K562 (cell line): ENCODE data around the gene KLC1. TPM values are rescaled to one million over a fixed set of nuclear protein-coding genes. Genes with fewer than 3 reads are reported as not detected.

Experiments
- ATAC-seq: fragments of 200-7000 bp; cut with Tn5 transposase; 3 replicates; pipeline ENCODE4 v1.9.1; 2020; ENCODE audit warnings: moderate library complexity
- BruUV-seq: library from RNA; stranded (reverse); fragments of 400-500 nt; replicated peaks from 2 replicates; lab custom pipeline; 2021; lab: Mats Ljungman, UMichigan
- CTCF ChIA-PET: fragments of 300-600 bp; formaldehyde crosslinking; extraction: SDS; loops from one replicate; lab custom pipeline; 2021; ENCODE audit warnings: low intra/inter-chr PET ratio; lab: Yijun Ruan, JAX
- POLR2A ChIA-PET: fragments of 300-600, 350-650 bp; sonication (Branson Sonifier 250); formaldehyde crosslinking; extraction: SDS; loops from one replicate; lab custom pipeline; 2021; ENCODE audit warnings: antibody characterized with exemption, inconsistent platforms; lab: Yijun Ruan, JAX
- DNase-seq, 4 experiments: peaks; one replicate each; pipeline versions ENCODE4 v3.0.0 to v3.0.0-alpha.2; 2011 to 2018; ENCODE audit warnings: low spot score in 3 of 4, mixed read lengths in 3 of 4; ENCODE audit errors: extremely low read depth in 1 of 4
- FAIRE-seq: peaks from 2 replicates; lab custom pipeline; 2011; peaks lifted over from hg19 to GRCh38; lab: Jason Lieb, UNC
- H2AFZ ChIP-seq: 2 replicates; pipeline ENCODE4 v1.6.0; 2011; ENCODE audit warnings: low read depth, low read length, control low read depth, inconsistent platforms
- H3K27ac ChIP-seq: fragments of 200-600 bp; 3 replicates; pipeline ENCODE4 v1.8.0; 2011; ENCODE audit warnings: low read depth, mild to moderate bottlenecking, control low read depth, inconsistent platforms, low read length, moderate library complexity, mixed read lengths; ENCODE audit errors: extremely low read depth
- H3K27me3 ChIP-seq, 2 experiments: fragments of 300-600 bp in 1 of 2; 2 replicates in 1 of 2; 3 replicates in 1 of 2; pipeline versions ENCODE4 v1.6.0 to v1.8.0; 2011; ENCODE audit warnings: inconsistent platforms in 2 of 2, low read length in 2 of 2, mild to moderate bottlenecking in 1 of 2, mixed read lengths in 1 of 2, moderate library complexity in 1 of 2; ENCODE audit not compliant: control insufficient read depth in 2 of 2, insufficient read depth in 2 of 2
- H3K36me3 ChIP-seq: fragments of 300-600 bp; 3 replicates; pipeline ENCODE4 v1.8.0; 2011; ENCODE audit warnings: mild to moderate bottlenecking, low read length, inconsistent platforms; ENCODE audit not compliant: control insufficient read depth, insufficient read depth
- H3K4me1 ChIP-seq, 2 experiments: fragments of 200-600 bp in 1 of 2; replicated peaks in 1 of 2; 2 replicates in 1 of 2; 3 replicates in 1 of 2; pipeline versions ENCODE4 v1.5.1 to v1.8.0; 2011; ENCODE audit warnings: inconsistent platforms in 2 of 2, low read length in 2 of 2, mild to moderate bottlenecking in 1 of 2, mixed read lengths in 1 of 2, moderate library complexity in 1 of 2; ENCODE audit not compliant: control insufficient read depth in 2 of 2, insufficient read depth in 2 of 2
- H3K4me2 ChIP-seq: 2 replicates; pipeline ENCODE4 v1.6.1; 2011; ENCODE audit warnings: low read length, control low read depth, inconsistent platforms, mixed read lengths; ENCODE audit not compliant: insufficient read depth
- H3K4me3 ChIP-seq: fragments of 200-600 bp; sonication (generic), shearing (Covaris generic); 2 replicates; pipeline ENCODE4 v1.5.1; 2016; ENCODE audit warnings: control low read depth, inconsistent platforms
- H3K79me2 ChIP-seq: fragments of 200-600 bp; 3 replicates; pipeline ENCODE4 v1.8.0; 2011; ENCODE audit warnings: low read length, inconsistent platforms; ENCODE audit not compliant: control insufficient read depth, insufficient read depth
- H3K9ac ChIP-seq, 2 experiments: 2 replicates each; pipeline versions ENCODE4 v1.6.0 to v1.6.1; 2011; ENCODE audit warnings: low read depth in 2 of 2, low read length in 2 of 2, control low read depth in 1 of 2, inconsistent platforms in 1 of 2, mild to moderate bottlenecking in 1 of 2, mixed read lengths in 1 of 2; ENCODE audit not compliant: insufficient read depth in 1 of 2
- H3K9me1 ChIP-seq: one replicate; pipeline ENCODE4 v1.6.0; 2011; ENCODE audit warnings: inconsistent platforms, mild to moderate bottlenecking, low read length, moderate library complexity; ENCODE audit not compliant: control insufficient read depth, insufficient read depth
- H3K9me3 ChIP-seq: replicated peaks from 2 replicates; pipeline ENCODE4 v1.5.1; 2011; ENCODE audit warnings: low read depth, low read length, inconsistent platforms; ENCODE audit not compliant: control insufficient read depth, insufficient read depth
- H4K20me1 ChIP-seq: replicated peaks from 2 replicates; pipeline ENCODE4 v1.6.1; 2011; ENCODE audit warnings: low read length, inconsistent platforms, mixed read lengths; ENCODE audit not compliant: control insufficient read depth, insufficient read depth
- BDP1 ChIP-seq: IDR thresholded peaks from 3 replicates; pipeline ENCODE4 v1.6.1; 2011; ENCODE audit not compliant: insufficient read length, insufficient read depth
- CBX1 ChIP-seq: sonication (generic); IDR thresholded peaks from 2 replicates; pipeline ENCODE4 v1.6.1; 2016; ENCODE audit warnings: antibody characterized with exemption, low read depth, mild to moderate bottlenecking
- DPF2 ChIP-seq: fragments of 450-650 bp; IDR thresholded peaks from 2 replicates; pipeline ENCODE4 v1.6.1; 2016
- E2F4 ChIP-seq: sonication (generic); formaldehyde crosslinking; IDR thresholded peaks from 2 replicates; pipeline ENCODE4 v1.8.0; 2022; ENCODE audit warnings: mild to moderate bottlenecking, low read depth, missing genetic modification reagents
- E2F5 ChIP-seq: sonication (generic); formaldehyde crosslinking; IDR thresholded peaks from 2 replicates; pipeline ENCODE4 v1.8.0; 2022; ENCODE audit warnings: mild to moderate bottlenecking, missing genetic modification reagents
- EP300 ChIP-seq: IDR thresholded peaks from 2 replicates; pipeline ENCODE4 v1.6.1; 2012; ENCODE audit warnings: low read length, improper control_type of control experiment
- FOXA1 ChIP-seq: fragments of 450-650 bp; IDR thresholded peaks from 2 replicates; pipeline ENCODE4 v1.6.1; 2016; ENCODE audit warnings: mild to moderate bottlenecking, borderline replicate concordance
- GATAD2B ChIP-seq: fragments of 450-650 bp; IDR thresholded peaks from 2 replicates; pipeline ENCODE4 v1.6.1; 2017; ENCODE audit warnings: mild to moderate bottlenecking, borderline replicate concordance
- MECOM ChIP-seq: fragments of 250-450 bp; sonication (Bioruptor Pico); IDR thresholded peaks from 2 replicates; pipeline ENCODE4 v1.8.0; 2022; ENCODE audit warnings: inconsistent platforms
- MTA3 ChIP-seq: fragments of 450-650 bp; formaldehyde crosslinking; IDR thresholded peaks from 2 replicates; pipeline ENCODE4 v1.6.1; 2017; ENCODE audit warnings: mild to moderate bottlenecking, borderline replicate concordance
- MTF1 ChIP-seq: fragments of 250-450 bp; sonication (Bioruptor Pico); IDR thresholded peaks from 2 replicates; pipeline ENCODE4 v1.9.0; 2021; ENCODE audit warnings: moderate library complexity, mild to moderate bottlenecking, inconsistent platforms, borderline replicate concordance
- MYBL2 ChIP-seq, 2 experiments: fragments of 450-650 bp in 1 of 2; sonication (generic) in 1 of 2; formaldehyde crosslinking in 1 of 2; IDR thresholded peaks; 2 replicates each; pipeline versions ENCODE4 v1.6.1 to v1.8.1; 2017 to 2022; ENCODE audit warnings: borderline replicate concordance in 1 of 2, inconsistent platforms in 1 of 2, low read depth in 1 of 2, mild to moderate bottlenecking in 1 of 2, missing genetic modification reagents in 1 of 2, moderate library complexity in 1 of 2
- NR0B1 ChIP-seq: fragments of 450-650 bp; IDR thresholded peaks from one replicate; pipeline ENCODE4 v1.6.1; 2018; ENCODE audit warnings: mild to moderate bottlenecking, moderate library complexity; ENCODE audit not compliant: partially characterized antibody
- POLR2AphosphoS2 ChIP-seq: IDR thresholded peaks from 2 replicates; pipeline ENCODE4 v1.6.1; 2012; ENCODE audit warnings: low read length, improper control_type of control experiment
- SMARCB1 ChIP-seq: IDR thresholded peaks from 2 replicates; pipeline ENCODE4 v1.6.1; 2011; ENCODE audit warnings: improper control_type of control experiment, low read depth; ENCODE audit not compliant: insufficient read length
- TAF7 ChIP-seq: fragments of 450-650 bp; IDR thresholded peaks from 2 replicates; pipeline ENCODE4 v1.6.1; 2016; ENCODE audit warnings: missing genetic modification characterization, missing compliant biosample characterization
- TCF7 ChIP-seq: sonication (generic); IDR thresholded peaks from 2 replicates; pipeline ENCODE4 v1.6.1; 2016; ENCODE audit warnings: antibody characterized with exemption, borderline replicate concordance
- ZNF165 ChIP-seq: fragments of 250-450 bp; sonication (Bioruptor Pico); IDR thresholded peaks from 2 replicates; pipeline ENCODE4 v1.4.0; 2020; ENCODE audit warnings: borderline replicate concordance
- WGBS: fragments of 100-300 bp; shearing (Covaris generic); methylation state at CpG from one replicate; pipeline ENCODE4 v1.1.6; 2016; ENCODE audit warnings: low coverage, mixed read lengths; ENCODE audit not compliant: insufficient coverage; ENCODE audit errors: missing lambda C conversion rate; 5-methylcytosine and 5-hydroxymethylcytosine counted together
- in situ Hi-C: fragments of 300-500 bp; cut with MboI; formaldehyde crosslinking; loops from 4 replicates; pipeline ENCODE4 v1.15.0; 2018; ENCODE audit warnings: inconsistent platforms, mixed read lengths
- intact Hi-C: fragments of 100-400 bp; cut with micrococcal nuclease; formaldehyde crosslinking; loops from 2 replicates; pipeline ENCODE4 v1.14.2; 2022
- polyA plus RNA-seq, 8 experiments: library from polyadenylated mRNA; depleted of rRNA in 4 of 8; stranded (reverse) in 5 of 8; unstranded in 3 of 8; fragments of >200 nt; fragmentation: Nextera tagmentation in 2 of 8; fragmentation: Illumina TruSeq in 1 of 8; extraction: Ambion mirVana in 2 of 8; extraction: Trizol in 1 of 8; gene quantifications; 2 replicates each; pipeline versions ENCODE4 v1.2.1 to v1.2.3, GENCODE V29; 2011 to 2014; ENCODE audit warnings: inconsistent platforms in 1 of 8, missing spikeins in 1 of 8
- total RNA-seq, 7 experiments: library from RNA; depleted of rRNA in 6 of 7; stranded (reverse); fragments of >200 nt in 6 of 7; fragmentation: Illumina TruSeq in 2 of 7; extraction: Trizol in 2 of 7; gene quantifications; 2 replicates each; pipeline versions ENCODE4 v1.2.1 to v1.2.3, GENCODE V29; 2011 to 2021; ENCODE audit warnings: low replicate concordance in 1 of 7

KLC1 gene
- total and polyA plus RNA-seq, 9 of the 15 experiments (the other 6 are each of a cell fraction or from before 2014, with no cell fraction given): 4.9 to 134 (median 54.8) TPM

- no peak for TF ChIP-seq TAF7 (tag)
- TF ChIP-seq, all 486 proteins: peak for 0
These were observed 27.7 kb downstream of the KLC1 start (continued) for GRCh38 chr14:103656756-103657133.

GRCh38 chr14:103657471-103657870 lies 28.5 kb downstream of the KLC1 start:
- Histone ChIP-seq H3K27ac (no peak overlapping the region), H3K9ac (no peak overlapping the region), H3K9me1 (no peaks in the 10 kb centered on the region), H4K20me1 (no peaks in the 10 kb centered on the region), H3K36me3 (peaks cover 73% of the 10 kb centered on the region), H3K4me2 (no peak overlapping the region), H3K27me3 (no peaks in the 10 kb centered on the region), H2AFZ (no peak overlapping the region), H3K4me1 (no peaks in the 10 kb centered on the region), H3K79me2 (no peaks in the 10 kb centered on the region; the same call in 2 of the 3 replicates), H3K4me3 (no peak overlapping the region), H3K9me3 (no peaks in the 10 kb centered on the region)
- TF ChIP-seq MECOM (CRISPR knock-in tag): no peak
- no peak for TF ChIP-seq MTF1 (CRISPR knock-in tag)
- no peak for TF ChIP-seq E2F4
- no peak for TF ChIP-seq GATAD2B
- TF ChIP-seq NR0B1: no peak
- no peak for TF ChIP-seq CBX1
- TF ChIP-seq ZNF165 (CRISPR knock-in tag): no peak
- no peak for TF ChIP-seq POLR2AphosphoS2
- TF ChIP-seq TCF7: no peak
- no peak for TF ChIP-seq MYBL2 (IDR thresholded peaks at IDR 0.05; ENCODE audit: low read depth)
- TF ChIP-seq MYBL2 (CRISPR knock-in tag; IDR thresholded peaks at IDR 0.05; ENCODE audit: borderline replicate concordance): no peak
- TF ChIP-seq BDP1: no peak
- no peak for TF ChIP-seq EP300
- TF ChIP-seq FOXA1: no peak
- TF ChIP-seq SMARCB1: no peak
- no peak for TF ChIP-seq MTA3
- TF ChIP-seq E2F5 (CRISPR knock-in tag): no peak
- no peak for TF ChIP-seq DPF2
- ChIA-PET POLR2A (interaction anchor here (0.6 kb wide), 1 partner anchor 247 kb away, joined by 3 read pairs; no protein-coding TSS in a partner anchor), CTCF (no interaction called here)
- WGBS: 81% methylated on average over 11 of the region's 13 CpGs
- DNase-seq: no peak
- no peak for ATAC-seq
- in situ Hi-C loops: no loop called here
- intact Hi-C loops: no loop called here
- no peak for FAIRE-seq
- BruUV-seq: no TSS peak
